Activated naive CD4-positive, alpha-beta T cell treated with anti-CD3 and anti-CD28 coated beads, Interleukin-2, amount 50 U/mL, for 16 hours (primary cell): ENCODE data around the gene CPS1.

ENCODE experiments used
- DNase-seq: peaks from one replicate; pipeline ENCODE4 v3.0.0-alpha.2; 2020

The CPS1 gene

GRCh38 chr2:210617318-210617717 lies 60.9 kb downstream of the CPS1 start:
- DNase-seq: no peak

DNA sequence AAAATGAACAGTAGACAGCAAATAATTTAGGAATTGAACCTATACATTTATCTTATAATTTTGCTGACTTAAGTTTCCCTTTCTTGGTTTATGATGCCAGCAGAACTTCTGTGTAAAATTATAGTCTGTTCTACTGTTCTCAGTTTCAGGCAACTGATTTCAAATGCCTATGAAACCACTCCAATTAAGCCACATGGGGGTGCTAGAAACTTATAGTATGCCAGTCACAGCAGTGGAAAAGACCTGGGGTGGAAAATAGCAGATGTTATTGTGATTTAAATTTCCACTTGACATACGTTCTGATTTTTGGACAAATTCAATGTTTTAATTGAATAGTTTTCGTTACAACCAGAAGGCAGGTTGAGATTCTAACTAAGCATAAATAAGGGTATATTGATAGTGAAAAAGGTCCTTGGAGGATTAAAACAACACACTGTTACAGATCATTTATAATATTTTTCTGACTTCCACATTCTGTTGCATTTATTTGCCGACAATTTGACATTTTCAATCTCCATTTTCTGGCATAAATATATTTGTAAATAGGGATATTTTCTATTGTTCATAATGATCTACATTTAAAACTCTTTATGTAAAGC lies 61.4 kb downstream of the CPS1 start:
- no peak for DNase-seq

DNA sequence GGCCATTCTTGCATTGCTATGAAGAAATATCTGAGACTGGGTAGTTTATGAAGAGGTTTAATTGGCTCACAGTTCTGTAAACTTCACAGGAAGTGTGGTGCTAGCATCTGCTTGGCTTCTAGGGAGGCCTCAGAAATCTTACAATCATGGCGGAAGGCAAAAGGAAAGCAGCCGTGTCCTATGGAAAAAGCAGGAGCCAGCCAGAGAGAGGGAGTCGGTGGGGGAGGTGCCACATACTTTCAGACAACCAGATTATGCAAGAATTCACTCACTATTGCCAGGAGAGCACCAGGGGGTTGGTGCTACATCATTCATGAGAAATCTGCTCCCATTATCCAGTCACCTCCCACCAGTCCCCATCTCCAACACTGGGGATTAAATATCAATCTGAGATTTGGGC lies 64.1 kb downstream of the CPS1 start:
- no peak for DNase-seq

- DNase-seq: no peak
Measured at GRCh38 chr2:210623506-210623905, 67.1 kb downstream of the CPS1 start.

GRCh38 chr2:210626849-210627248 lies 70.5 kb downstream of the CPS1 start:
- DNase-seq: no peak

GRCh38 chr2:210630873-210631560 lies 74.6 kb downstream of the CPS1 start:
- no peak for DNase-seq

GRCh38 chr2:210633699-210634098 lies 77.3 kb downstream of the CPS1 start:
- DNase-seq: no peak

DNA sequence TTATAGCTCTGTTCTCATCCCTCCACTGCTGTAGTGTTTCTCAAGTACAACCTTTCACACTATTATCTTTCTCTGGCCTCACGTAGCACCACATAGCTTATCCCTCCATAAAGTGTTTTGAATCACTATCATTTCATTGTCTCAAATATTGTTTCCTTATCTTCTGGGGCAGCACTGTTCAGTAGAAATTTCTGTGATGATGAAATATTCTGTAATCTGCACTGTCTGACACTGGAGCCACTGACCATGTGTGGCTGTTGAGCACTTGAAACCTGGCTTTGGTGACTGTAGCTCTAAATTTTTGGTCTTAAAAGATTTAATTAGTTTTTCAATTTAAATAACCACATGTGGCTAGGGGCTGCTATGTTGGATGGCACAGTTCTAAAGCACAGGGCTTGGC lies 78.9 kb downstream of the CPS1 start:
- no peak for DNase-seq

- DNase-seq: no peak
Measured at GRCh38 chr2:210642333-210642732, 85.9 kb downstream of the CPS1 start.

DNA sequence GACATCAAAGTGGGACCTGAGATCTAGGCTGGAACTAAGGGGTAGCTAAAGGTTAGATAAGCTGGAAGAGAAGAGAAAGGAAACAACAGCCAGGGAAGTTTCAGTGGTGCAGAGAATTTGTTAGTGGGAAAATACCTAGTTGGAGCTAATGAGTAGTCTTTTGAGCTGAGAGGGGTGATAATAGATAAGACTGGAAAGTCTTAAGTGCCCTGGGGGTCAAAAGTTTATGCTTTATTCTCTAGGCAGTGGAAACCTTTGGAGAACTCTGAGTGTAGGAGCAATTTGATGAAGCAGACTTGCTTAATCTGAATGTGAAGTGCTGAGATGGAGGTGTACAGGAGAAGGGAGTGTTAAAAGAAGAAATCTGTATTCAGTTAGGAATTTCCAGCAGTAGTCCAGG lies 90.8 kb downstream of the CPS1 start:
- DNase-seq: no peak

DNA sequence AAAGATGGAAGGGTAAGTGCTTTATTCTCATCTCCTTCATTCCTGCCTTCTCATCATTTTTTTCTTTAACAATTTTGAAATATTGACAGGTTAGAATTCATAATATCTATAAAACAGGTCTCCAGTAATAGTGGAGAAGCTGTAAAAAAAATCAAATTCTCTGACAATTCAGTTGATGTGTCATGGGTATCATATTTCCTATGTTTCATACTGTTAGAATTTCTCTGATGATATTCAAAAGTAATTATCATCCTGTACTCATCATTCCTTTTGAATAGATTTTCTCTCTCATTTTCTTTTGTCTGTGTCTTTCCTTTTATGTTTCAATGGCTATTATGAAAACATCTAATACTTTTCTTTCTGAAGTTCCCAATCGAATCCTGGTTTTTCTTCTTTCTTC lies 97.7 kb downstream of the CPS1 start:
- DNase-seq: no peak

- DNase-seq: no peak
Measured at GRCh38 chr2:210655229-210655975, 99.0 kb downstream of the CPS1 start.

- DNase-seq: no peak
Measured at GRCh38 chr2:210657874-210658273, 101.5 kb downstream of the CPS1 start.

DNA sequence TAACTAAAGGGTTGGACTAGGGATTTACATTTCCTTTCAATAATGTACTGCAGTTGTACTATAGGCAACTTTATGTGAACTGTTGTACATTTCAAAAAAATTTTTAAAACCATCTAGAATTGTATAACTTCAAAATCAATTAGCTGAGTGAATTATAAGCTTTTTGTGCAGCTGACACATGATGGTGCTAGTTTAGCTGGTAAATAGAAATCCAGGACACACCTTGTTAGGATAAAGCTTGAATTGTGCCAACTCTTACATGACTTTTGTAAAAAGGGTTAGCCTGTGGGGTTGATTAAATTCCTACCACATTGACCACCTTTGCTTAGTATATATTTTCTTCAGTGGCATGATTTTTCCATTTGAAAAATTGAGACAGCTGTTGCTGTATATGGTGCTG lies 104.4 kb downstream of the CPS1 start:
- DNase-seq: no peak

DNA sequence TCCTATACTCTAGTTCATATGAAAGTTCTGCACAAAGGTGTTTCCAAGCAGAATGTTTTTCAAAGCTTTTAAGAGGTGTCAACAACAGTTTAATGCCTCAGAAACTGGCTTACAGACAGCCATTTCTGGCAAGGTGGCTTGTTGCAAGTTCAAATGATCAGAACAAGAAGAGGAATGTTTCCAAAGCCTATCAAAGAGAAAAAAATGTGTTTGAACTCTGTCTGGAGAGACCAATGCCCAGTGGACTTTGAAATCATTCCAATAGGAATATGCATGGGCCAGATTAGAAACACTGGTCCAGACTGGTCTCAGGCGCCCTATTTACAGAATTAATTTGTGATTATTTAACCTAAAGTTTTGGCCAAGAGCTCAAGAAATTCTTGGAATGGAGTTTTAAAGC lies 106.2 kb downstream of the CPS1 start:
- no peak for DNase-seq

- DNase-seq: no peak
Measured at GRCh38 chr2:210663631-210664089, 107.3 kb downstream of the CPS1 start.

GRCh38 chr2:210667711-210668110 lies 111.3 kb downstream of the CPS1 start:
- no peak for DNase-seq

- no peak for DNase-seq
Measured at GRCh38 chr2:210671065-210671464, 114.7 kb downstream of the CPS1 start.

DNA sequence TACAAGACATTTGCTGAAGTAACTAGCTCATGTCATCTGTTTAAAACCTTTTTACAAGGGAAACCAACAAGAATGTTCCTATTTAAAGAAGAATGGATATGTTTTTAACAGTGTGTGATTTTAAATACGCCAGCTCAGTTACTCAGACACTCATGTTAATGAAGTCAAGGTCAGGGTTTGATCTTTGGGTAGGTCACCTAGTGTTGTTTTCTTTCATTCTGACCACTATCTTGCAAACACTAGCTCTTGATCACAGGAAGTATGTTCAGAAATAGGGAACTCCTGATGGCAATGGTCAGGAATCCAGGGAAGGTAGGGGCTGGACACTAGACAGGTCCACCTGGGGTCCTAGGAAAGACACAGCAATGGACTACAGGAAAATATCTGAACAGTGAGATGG lies 116.7 kb downstream of the CPS1 start:
- no peak for DNase-seq

DNA sequence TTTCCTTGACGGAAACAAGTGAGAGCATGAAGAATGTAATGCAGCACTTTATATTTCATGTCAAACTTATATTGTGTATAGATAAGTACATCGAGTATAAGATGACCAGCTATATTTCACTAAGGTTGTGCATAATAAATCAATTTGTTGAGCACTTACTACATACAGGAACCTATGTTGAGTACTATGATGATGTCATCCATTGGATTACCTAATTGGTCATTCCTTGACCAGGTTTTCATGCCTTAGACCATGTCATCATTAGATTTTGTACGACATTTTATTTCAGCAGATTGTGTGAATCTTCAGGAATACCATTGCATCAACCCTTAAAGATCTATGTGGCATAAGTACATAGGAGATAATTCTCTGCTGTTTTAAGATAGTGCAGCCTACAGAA lies 119.7 kb downstream of the CPS1 start:
- DNase-seq: no peak

DNA sequence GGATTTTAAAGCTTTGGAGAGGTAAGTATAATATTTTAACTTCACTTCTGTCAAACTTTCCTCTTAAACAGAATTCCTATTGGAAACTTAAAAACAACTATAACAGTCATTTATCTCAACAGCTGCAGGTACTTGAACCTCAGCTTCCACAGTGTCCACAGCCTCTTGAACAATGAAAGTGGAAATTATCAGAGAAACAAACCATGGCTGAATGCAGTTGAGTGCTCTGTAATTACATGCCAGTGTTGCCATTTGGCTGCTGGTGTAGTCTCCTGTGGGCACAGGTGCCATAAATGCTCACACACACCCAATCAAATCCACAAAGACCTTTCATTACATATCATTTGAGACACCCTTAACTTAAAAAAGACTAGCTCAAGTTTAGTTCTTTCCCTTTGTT lies 125.1 kb downstream of the CPS1 start:
- no peak for DNase-seq

- no peak for DNase-seq
Measured at GRCh38 chr2:210686401-210686800, 130.0 kb downstream of the CPS1 start.

DNA sequence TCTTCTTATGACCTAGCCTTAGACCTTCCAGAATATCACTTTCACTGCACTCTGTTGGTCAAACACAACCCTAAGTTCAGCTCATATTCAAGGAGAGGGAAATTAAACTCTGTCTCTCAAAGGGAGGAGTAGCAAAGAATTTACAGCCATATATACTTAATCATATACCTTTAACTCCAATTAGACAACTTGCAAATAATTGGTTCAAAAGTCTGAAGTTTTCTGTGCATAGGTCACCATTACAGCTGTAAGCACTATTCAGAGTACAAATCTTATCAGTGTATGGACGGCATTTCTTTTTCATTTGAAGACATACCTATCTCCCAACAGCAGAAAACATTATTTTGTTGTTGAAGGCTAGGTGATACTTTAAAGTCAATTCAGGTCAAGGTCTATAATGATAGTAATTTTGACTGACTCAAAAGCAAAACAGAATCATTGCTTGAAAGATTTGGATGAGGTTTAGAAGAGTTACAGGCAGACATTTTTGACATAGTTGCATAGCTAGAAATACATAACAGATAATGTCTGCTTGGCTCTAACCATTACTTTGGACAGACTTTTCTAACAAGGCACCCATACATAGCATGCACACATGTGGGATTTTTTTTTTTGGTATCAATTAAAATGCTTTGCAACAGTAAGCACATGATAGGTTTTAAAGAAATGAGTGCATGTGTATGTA lies 131.5 kb downstream of the CPS1 start:
- no peak for DNase-seq

DNA sequence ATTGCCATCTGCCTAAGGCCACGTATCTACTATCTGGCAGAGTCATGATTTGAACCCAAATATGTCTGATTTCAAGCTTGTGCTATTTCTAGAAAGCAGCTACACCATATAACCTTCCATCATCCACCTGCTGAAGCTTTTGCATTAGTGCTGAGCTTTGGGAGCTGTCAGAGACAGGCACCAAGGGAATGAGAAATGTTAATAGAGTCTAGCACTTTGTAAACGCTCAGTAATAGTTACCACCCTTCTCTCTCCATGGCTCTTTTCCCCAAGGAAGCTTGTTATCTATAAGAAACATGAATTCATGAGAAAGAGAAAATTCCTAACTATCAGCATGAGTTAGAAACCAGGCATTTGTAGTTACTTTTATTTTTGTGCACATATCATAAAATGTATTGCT lies 151.5 kb downstream of the CPS1 start:
- no peak for DNase-seq
